GM21717 (cell line): ENCODE data around the gene RAD51.
A peak's percentile ranks its signal among the peaks of the same experiment; 100 is the strongest.

Experiments used
- ATAC-seq: cut with Tn5 transposase; IDR thresholded peaks from one replicate; pipeline ENCODE4 v1.9.1; 2021; ENCODE audit warnings: mild to moderate bottlenecking, moderate library complexity; ENCODE audit not compliant: unreplicated experiment

RAD51 gene

DNA sequence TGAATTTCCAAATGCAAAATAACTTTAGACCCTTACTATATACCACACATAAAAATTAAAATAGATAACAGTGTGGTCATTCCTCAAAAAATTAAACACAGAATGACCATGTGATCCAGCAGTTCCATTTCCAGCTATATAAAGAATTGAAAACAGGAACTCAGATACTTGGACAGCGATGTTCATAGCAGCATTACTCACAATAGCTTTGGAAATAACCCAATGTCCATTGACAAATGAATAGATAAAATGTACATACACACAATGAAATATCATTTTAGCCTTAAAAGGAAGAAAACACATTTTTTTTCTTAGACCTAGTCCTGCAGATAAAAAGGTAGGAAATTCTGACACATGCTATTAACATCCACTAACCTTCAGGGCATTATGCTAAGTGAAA, 26.7 kb downstream of the RAD51 start:
- ATAC-seq, result no peak

DNA sequence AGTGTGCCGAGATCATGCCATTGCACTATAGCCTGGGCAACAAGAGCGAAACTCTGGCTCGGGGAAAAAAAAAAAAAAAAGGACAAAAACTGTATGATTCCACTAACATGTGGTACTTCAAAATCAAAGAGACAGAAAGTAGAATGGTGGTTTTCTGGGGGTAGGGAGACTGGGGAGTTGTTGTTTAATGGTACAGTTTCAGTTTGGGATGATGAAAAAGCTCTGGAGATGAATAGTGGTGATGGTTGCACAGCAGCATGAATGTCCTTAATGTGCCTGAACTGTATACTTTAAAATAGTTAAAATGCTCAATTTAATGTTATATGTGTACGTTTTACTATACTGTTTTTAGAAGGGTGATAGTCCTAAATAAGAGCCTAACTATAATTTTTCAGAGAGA, 27.4 kb downstream of the RAD51 start:
- ATAC-seq, result no peak

DNA sequence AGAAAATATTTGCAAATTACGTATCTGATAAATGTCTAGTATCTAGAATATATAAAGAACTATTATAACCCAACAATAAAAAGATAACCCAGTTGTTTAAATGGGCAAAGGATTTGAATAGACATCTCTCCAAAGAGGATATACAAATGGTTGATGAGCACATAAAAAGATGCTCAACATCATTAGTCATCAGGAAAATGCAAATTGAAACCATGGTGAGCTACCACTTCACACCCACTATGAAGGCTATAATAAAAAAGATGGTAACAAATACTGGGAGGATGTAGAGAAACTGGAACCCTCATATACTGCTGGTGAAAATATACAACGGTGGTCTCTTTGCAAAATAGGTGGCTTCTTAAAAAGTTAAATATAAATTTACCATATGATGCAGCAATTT, 28.0 kb downstream of the RAD51 start:
- ATAC-seq, result no peak

DNA sequence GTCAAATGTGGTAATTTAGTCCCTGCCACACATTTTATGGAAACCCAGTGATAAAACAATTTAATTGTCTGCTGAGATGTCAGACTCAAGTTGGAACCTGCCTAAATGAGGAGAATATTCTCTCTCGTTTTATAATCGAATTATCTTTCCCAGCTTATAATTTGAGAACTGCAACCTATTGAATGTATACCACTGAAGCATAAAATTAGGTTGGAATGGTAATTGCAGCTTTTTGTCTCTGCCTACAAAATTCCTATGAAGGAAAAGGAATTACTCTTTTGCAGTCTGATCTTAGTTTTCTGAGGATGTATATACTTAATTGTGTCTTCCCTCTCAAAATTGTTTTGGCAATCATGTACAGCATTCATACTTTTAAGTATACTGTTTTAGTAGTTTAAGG, 28.9 kb downstream of the RAD51 start:
- no peak for ATAC-seq

DNA sequence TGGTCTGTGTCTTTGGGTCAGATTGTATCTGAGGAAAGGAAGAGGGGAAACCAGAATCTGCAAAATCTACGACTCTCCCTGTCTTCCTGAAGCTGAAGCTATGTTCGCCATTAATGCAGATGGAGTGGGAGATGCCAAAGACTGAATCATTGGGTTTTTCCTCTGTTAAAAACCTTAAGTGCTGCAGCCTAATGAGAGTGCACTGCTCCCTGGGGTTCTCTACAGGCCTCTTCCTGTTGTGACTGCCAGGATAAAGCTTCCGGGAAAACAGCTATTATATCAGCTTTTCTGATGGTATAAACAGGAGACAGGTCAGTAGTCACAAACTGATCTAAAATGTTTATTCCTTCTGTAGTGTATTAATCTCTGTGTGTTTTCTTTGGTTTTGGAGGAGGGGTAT, 36.1 kb downstream of the RAD51 start:
- ATAC-seq, result no peak

DNA sequence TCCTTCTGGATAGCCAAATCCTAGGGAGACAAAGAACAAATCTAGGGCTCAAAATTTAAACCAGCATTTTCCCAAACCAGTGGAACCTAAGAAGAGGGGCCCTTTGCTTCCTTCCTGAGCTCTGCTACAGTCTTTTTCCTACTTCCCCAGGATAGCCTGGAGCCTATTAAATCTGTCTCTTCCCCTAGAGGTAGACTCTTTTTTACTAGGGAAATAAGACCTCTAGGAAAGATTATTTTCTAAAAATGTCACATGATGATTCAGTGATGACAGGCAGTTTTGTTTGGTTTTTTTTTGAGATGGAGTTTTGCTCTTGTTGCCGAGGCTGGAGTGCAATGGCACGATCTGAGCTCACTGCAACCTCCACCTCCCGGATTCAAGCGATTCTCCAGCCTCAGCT, 41.6 kb downstream of the RAD51 start:
- no peak for ATAC-seq

DNA sequence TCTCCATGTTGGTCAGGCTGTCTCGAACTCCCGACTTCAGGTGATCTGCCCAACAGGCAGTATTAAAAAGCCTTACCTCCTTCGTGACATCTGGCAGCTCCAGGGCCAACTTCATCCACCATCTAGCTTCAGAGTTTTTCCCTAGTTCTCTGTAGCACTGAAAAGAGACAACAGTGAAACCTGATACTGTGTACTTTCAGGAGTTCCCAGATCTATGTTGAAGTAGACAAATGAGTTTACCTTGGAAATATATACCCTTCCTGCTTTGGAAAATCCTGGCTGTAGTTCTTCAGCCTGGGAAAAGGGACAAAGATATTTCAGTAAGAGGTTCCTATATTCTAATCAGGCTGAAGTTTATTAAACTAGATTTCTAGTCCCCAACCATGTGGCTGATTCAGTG, 42.1 kb downstream of the RAD51 start:
- no peak for ATAC-seq

DNA sequence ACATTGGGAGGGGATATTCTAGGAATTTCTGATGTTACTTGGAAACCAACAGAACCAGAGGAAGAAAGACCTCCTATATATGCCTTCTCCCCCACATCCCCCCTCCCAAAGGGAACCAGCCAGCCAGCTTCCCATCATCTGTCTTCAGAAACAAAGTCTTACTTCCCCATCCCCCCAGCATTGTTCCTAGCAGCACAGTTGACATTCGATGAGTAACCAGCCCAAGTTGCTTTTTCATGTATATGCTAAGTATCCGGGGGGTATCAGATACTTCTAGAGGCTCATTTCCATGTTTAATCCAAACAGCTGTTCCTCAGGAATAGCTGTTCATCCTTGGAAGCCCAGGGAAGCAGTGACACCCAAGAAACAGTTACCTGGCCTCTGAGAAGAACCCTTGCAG, 44.1 kb downstream of the RAD51 start:
- no peak for ATAC-seq

DNA sequence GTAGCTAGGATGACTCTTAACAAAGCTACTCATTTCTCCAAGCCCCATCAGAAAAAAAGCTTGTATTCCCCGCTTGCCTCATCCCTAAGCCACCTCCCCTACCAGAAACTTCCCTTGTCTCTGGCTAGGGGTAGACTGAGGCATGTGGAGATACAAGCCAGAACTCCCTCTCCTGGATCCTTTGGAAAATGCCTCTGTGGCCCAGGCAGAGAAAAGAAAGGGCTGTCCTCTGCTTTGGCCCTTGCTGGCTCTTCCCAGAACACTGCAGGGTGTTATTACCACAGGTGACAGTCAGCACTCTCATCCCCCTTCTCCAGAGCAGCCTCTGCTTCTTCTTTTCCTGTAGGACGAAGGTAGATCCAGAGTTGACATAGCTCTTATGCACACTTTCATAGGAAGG, 44.9 kb downstream of the RAD51 start:
- no peak for ATAC-seq

DNA sequence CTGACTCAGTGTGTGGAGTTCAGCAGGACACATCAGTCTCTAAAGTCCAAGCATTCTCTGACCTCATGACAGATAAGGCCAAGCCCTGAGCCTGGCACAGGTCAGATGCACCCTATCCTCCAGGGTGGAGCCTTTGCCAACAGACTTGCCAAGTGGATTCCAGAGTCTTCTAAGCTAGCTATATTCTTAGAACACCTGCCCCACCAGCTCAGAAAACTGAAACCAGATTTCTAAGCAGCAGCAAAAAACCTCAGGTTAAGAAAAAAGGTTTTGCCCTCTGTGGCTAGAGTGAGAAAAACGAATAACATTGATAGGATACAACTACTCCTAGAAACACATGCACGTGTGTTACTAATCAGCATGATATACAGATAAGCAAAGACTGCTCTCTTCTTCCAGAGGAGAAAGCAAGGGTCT, 48.5 kb downstream of the RAD51 start:
- ATAC-seq, result no peak

DNA sequence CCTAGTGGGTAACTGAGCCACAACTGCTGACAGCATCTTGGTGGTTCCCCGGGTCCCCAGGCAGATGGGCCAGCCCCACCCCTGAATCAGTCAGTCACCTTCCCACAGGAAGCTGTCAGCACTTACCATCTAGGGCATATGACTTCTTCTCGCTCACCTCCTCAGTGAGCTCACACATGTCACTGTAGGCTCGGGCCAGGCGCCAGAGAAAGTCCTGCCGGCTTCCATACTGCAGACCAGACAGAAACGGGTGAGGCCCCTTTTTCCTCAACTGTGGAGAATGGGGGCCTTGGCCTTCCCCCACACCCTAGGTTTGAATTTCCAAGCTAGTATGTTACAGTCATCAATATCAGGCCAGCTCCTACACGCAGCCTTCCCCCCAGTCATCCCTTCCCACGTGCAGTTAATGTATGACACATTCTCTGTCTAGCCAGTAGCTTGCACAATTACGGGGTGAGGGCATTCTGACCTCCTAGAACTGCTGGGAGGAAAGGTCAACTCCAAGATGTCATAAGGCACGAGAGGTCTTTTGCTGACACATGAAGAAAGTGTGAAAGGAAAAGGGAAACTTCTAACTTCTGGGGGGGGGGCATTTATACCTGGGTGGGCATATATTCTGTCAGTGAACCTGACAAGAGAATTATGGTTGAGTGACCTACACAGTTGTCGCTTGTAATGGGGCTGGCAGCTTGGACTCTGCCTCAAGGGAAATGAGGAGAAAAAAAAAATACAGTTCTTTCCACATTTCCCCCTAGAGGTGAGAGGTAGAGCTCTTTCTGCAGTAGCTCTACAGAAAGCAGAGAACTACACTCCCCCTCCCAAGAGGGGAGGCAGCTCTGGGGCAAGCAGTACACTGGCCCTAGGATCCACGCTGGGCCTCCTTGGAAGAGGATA, 49.2 kb downstream of the RAD51 start:
- no peak for ATAC-seq

DNA sequence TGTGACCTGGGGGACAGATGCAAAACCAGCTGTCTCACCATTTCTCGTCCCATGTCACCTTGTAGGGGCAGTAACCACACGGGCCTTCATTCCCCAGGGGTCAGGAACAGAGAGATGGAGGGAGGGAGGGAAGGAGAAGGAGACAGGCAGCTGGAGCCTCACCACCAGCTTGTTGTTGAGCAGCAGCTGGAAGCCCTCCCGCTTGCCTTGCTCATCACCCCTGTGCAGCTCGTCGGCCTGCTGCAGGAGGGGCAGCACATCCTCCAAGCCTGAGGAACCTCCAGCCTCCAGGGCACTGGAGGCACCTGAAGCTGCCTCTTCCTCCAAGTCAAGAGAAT, 49.8 kb downstream of the RAD51 start:
- no peak for ATAC-seq

DNA sequence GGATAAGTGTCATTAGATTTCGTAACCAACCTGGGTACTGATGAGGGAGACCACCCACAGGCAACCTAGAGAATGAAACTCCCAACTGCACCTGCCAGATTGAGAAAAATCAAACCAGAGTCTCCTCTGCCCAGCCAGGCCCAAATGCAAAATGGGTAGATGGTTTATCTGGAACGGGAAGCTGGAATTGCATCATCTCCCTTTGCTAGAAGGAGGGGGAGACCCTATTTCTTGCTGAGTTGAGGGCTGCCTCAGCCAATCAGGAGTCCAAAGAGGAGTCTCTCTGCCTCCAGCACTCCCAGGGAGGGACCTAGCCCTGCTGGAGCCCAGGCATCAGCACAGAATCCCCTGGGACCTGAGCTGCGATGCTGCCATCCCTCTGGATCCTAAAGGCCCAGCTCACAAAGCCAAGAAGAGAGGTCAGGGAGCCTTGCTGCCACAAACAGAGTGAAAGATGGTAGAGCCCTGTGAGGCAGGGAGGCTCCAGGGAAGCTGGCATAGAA, 52.0 kb downstream of the RAD51 start:
- ATAC-seq, result no peak

DNA sequence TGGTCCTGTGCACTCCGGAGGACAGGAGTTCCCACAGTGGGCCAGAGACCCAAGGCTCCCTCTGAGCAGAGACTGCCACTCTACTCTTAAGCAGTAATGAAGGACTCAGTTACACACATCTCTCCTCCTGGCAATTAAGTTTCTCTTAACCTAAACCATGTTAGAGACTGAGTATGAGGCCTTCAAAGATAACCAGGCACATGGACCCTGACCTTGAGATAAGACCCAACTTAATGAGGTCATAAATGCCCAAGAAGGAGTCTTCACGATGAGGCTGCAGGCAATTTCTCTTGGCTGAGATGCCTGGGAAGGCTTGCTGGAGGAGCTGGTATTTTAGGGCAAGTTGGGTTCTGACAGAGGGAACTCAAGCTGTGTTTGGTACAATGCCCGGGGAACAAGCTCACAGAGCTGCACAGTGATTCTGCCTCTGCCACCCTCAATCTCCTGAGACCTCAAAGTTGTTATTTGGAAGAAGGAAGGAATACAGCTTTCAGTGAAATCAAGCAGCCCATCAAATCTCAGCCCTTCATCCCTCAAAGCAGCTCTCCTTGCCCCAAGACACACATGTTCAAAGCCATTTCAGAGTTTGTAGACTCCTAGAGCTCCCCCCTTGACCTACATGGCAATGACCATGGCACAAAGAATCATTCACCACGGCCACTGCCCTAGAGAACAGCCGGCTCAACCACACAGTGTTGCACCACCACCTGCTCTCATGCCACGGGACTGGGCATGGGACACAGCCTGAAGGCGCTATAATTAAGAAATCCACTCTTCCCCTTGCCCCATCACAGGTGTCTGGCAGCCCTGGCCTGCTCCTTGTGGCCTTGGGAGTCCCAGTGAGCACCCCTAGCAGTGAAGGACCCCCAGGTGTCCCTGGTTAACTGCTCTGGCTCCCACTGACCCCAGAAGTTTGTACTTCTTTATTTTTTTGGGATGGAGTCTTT, 53.0 kb downstream of the RAD51 start:
- no peak for ATAC-seq

DNA sequence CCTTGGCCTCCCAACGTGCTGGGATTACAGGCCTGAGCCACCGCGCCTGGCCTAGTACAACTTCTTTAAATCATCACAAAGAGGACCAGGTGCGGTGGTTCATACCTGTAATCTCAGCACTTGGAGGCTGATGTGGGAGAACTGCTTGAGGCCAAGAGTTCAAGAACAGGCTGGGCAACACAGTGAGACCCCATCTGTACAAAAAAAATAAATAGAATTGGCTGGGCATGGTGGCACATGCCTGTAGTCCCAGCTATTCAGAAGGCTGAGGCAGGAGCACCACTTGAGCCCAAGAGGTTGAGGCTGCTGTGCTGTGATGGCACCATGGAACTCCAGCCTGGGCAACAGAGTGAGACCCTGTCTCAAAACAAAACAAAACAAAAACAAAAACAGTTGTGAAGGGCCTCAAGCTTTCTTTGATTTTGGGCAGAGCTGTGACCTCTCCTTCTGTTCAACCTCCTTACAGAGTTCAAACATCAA, 54.2 kb downstream of the RAD51 start:
- no peak for ATAC-seq

DNA sequence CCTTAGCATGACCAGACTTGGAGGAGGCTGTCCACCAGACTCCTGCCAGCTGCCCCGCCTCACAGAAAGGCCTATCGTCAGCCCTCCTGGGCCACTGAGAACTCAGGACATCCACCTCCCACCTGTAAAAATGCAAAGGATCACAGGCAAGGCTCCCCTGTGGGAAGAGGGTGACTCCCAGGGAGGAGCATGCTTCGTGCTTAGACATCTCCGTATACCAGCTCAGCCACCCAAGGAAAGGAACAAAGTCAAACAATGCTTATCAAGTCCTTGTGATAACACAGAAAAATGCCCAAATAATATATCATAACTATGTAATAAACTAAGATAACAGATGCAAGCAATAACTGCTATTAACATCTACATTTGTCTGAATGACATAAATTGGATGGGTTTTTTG, 55.9 kb downstream of the RAD51 start:
- no peak for ATAC-seq

DNA sequence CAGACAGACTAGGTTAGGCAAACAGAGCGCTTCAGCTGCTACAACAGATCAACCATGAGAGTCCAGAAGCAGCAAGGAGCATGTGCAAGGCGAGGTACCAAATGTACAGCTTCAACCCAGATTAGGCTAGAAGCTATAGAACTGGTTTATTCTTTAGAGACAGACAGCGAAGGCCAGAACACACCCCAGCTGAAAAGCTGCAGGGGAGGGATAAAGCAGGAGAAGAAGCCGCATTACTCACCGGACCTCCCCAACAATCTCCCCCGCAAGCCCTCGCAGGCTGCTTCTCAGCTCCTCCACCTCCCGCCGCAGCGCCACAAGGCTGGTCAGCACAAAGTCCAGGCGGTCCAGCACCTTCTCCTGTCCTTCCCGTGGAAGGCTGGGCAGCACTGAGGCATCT, 56.8 kb downstream of the RAD51 start:
- ATAC-seq, result no peak

DNA sequence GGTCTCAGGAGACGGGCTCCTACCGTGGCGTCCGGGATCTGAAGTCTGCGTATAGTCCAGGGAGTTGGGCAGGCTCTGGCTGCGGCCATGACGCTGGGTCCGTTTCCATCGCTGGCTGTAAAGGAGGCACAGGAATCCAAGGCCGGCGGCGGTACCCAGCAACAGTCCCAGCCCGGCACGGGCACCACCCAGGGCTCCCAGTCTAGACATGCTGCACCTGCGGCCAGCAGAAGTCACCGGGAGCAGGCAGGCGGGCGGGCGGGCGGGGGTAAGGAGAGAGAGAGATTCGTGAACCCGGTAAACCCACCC, 59.6 kb downstream of the RAD51 start:
- ATAC-seq, result no peak

DNA sequence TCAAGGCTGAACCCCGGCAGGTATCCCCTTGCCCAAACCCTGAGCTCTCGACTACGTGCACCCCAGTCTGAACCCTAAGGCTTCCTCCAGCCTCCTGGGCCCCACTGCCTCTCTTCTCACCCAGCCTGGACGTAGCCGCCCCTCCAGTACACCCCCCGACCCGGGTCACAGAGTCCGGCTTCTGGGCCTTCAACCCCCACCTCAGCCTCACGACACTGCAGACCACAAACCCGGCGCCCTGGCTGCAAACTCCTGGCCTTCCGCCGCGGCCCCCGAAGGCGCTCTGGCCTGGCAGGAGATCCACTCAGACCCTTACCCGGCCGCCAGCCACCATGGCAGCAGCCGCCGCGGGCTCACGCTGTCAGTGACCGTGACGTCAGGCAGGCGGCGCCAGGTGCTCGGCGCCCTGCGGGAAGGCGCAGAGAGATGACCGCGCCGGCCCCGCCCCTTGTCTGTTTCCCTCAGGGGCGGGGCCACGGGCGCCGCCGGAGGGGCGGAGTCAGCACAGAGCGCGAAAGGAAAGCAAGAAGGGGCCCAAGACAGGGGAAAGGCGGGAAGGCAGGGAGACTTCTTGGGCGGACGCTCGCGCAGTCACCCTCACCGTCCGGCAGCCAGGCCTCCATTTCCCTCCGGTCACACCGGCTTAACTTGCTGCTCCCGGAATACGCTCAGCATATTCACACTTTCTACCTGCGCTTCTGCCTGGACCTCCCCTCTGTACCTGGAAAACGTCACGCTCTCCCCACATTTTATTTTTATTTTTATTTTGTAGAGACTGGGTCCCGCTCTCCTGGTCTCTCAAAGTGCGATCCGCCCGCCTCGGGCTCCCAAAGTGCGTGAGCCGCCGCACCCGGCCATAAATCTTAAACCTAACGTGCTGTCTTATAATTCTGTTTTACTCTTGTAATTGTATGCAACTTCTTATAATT, 60.2 kb downstream of the RAD51 start, which contains the start of gene RMDN3:
Gene RMDN3 (minus strand): TSS at position 372 of the 929 bp plus-strand sequence. CDS start 471 bp downstream, outside the sequence.
- ATAC-seq, result peak; percentile 78

DNA sequence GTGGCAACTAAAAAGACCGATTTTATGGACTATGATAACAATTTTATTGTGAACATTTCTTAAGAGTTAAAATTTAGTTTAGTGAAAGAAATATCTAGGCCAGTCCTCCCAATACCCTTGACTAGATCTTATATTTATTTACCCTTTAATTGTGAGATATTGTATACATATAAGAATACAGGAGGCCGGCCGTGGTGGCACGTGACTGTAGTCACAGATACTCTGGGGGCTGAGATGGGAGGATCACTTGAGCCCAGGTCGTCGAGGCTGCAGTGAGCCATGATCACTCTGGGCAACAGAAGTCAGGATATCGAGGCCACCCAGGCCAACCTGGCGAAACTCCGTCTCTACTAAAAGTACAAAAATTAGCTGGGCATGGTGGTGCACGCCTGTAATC, 60.8 kb downstream of the RAD51 start:
- ATAC-seq, result no peak

DNA sequence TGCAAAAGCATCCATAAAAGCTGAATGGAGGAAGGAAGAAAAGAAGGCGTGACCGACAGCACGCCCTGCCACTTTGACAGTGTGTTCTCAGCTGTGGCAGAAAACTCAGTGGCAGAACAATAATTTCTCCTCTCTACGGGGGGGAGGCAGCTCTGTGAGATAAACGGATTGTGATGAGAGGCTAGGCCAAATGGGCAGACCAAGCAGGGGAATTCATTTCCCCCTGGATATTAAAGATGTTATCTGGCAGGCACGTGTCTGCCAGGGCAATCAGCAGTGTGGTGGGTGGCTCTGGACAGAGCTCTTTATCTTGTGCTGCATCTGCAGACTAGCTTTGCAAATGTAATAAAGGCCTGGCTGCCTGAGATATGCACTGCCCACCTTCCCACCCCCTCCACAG, 62.0 kb downstream of the RAD51 start:
- ATAC-seq, result no peak
